HCT116 (cell line): ENCODE data around the gene LRRFIP2. TPM values are rescaled to one million over a fixed set of nuclear protein-coding genes. Genes with fewer than 3 reads are reported as not detected.

ENCODE experiments used
- ATAC-seq: fragments of 200-7000 bp; cut with Tn5 transposase; 2 replicates; pipeline ENCODE4 v1.9.1; 2020; ENCODE audit warnings: mild to moderate bottlenecking, moderate library complexity
- BruUV-seq: library from RNA; stranded (reverse); fragments of 400-500 nt; replicated peaks from 2 replicates; lab custom pipeline; 2021; lab: Mats Ljungman, UMichigan
- CTCF ChIA-PET: fragments of 300-600 bp; sonication (Branson Sonifier 250); formaldehyde crosslinking; loops from one replicate; lab custom pipeline; 2021; ENCODE audit warnings: antibody characterized with exemption; lab: Charles Lee
- POLR2A ChIA-PET: fragments of 300-600, 350-600 bp; sonication (Branson Sonifier 250); formaldehyde crosslinking; loops from one replicate; lab custom pipeline; 2021; ENCODE audit warnings: antibody characterized with exemption; lab: Charles Lee
- RAD21 ChIA-PET, 2 experiments: fragments of 300-600 bp; sonication (Branson Sonifier 250); formaldehyde crosslinking; loops; one replicate each; lab custom pipeline; 2023; ENCODE audit warnings: low total read pairs in 2 of 2; ENCODE audit not compliant: uncharacterized antibody in 2 of 2, unreplicated experiment in 2 of 2, low non-redundant PET in 1 of 2; lab: Charles Lee
- DNase-seq: peaks from one replicate; pipeline ENCODE4 v3.0.0-alpha.2; 2010; ENCODE audit warnings: low read depth, low spot score
- H2AFZ ChIP-seq: fragments of 200-600 bp; shearing (Covaris generic), sonication (generic); 2 replicates; pipeline ENCODE4 v1.6.1; 2017; ENCODE audit warnings: low read depth, mixed run types, mixed read lengths, antibody characterized with exemption, low read length; ENCODE audit not compliant: poor library complexity, severe bottlenecking
- H3K27ac ChIP-seq: 2 replicates; pipeline ENCODE4 v1.5.1; 2012; ENCODE audit warnings: low read depth, low read length
- H3K27me3 ChIP-seq: fragments of 200-600 bp; sonication (generic); 2 replicates; pipeline ENCODE4 v1.6.1; 2016; ENCODE audit warnings: mixed run types, low read length, mixed read lengths; ENCODE audit not compliant: insufficient read depth
- H3K36me3 ChIP-seq, 2 experiments: fragments of 200-500 bp in 1 of 2; fragments of 200-600 bp in 1 of 2; sonication (Bioruptor generic) in 1 of 2; sonication (generic) in 1 of 2; 2 replicates each; pipeline versions ENCODE4 v1.5.1 to v1.6.1; 2014 to 2016; ENCODE audit warnings: low read length in 2 of 2, inconsistent platforms in 1 of 2, mixed read lengths in 1 of 2, mixed run types in 1 of 2; ENCODE audit not compliant: insufficient read depth in 2 of 2, control insufficient read depth in 1 of 2
- H3K4me1 ChIP-seq, 2 experiments: fragments of 200-600 bp in 1 of 2; sonication (generic) in 1 of 2; 2 replicates each; pipeline versions ENCODE4 v1.5.1 to v1.6.1; 2012 to 2017; ENCODE audit warnings: low read length in 2 of 2, inconsistent platforms in 1 of 2, mild to moderate bottlenecking in 1 of 2, mixed read lengths in 1 of 2, mixed run types in 1 of 2, moderate library complexity in 1 of 2; ENCODE audit not compliant: insufficient read depth in 2 of 2, control insufficient read depth in 1 of 2
- H3K4me2 ChIP-seq: fragments of 200-600 bp; sonication (generic); 2 replicates; pipeline ENCODE4 v1.6.1; 2017; ENCODE audit warnings: mixed run types, low read length, mixed read lengths
- H3K4me3 ChIP-seq, 2 experiments: fragments of 200-600 bp in 1 of 2; sonication (generic) in 1 of 2; replicated peaks in 1 of 2; 2 replicates each; pipeline ENCODE4 v1.5.1; 2011 to 2016; ENCODE audit warnings: low read length in 2 of 2, control low read depth in 1 of 2, low read depth in 1 of 2, mild to moderate bottlenecking in 1 of 2, mixed read lengths in 1 of 2, mixed run types in 1 of 2
- H3K79me2 ChIP-seq: fragments of 200-600 bp; sonication (generic); 2 replicates; pipeline ENCODE4 v1.6.1; 2017; ENCODE audit warnings: mild to moderate bottlenecking, mixed run types, low read length, moderate library complexity, mixed read lengths; ENCODE audit not compliant: insufficient read depth
- H3K9ac ChIP-seq: fragments of 200-600 bp; sonication (generic); 2 replicates; pipeline ENCODE4 v1.6.1; 2016; ENCODE audit warnings: low read length, mixed read lengths
- H3K9me2 ChIP-seq: fragments of 200-600 bp; sonication (generic), shearing (Covaris generic); 2 replicates; pipeline ENCODE4 v1.6.1; 2017; ENCODE audit warnings: mixed run types, mild to moderate bottlenecking, moderate library complexity; ENCODE audit not compliant: insufficient read depth
- H3K9me3 ChIP-seq, 2 experiments: fragments of 200-500 bp in 1 of 2; fragments of 200-600 bp in 1 of 2; sonication (Bioruptor generic) in 1 of 2; sonication (generic) in 1 of 2; 2 replicates each; pipeline ENCODE4 v1.6.1; 2014 to 2017; ENCODE audit warnings: low read length in 2 of 2, mixed read lengths in 2 of 2, inconsistent platforms in 1 of 2, low read depth in 1 of 2, mild to moderate bottlenecking in 1 of 2, mixed run types in 1 of 2, moderate library complexity in 1 of 2; ENCODE audit not compliant: control insufficient read depth in 1 of 2, insufficient read depth in 1 of 2
- H4K20me1 ChIP-seq: fragments of 200-600 bp; sonication (generic), shearing (Covaris generic); 2 replicates; pipeline ENCODE4 v1.6.1; 2017; ENCODE audit warnings: mixed run types, mild to moderate bottlenecking, moderate library complexity; ENCODE audit not compliant: insufficient read depth
- ATF3 ChIP-seq: IDR thresholded peaks from 2 replicates; pipeline ENCODE4 v1.6.1; 2012
- CBX3 ChIP-seq: IDR thresholded peaks from 2 replicates; pipeline ENCODE4 v1.6.1; 2012; ENCODE audit warnings: low read depth
- CTCF ChIP-seq, 3 experiments: fragments of 200-600 bp in 1 of 3; sonication (generic) in 1 of 3; IDR thresholded peaks in 2 of 3; conservative IDR thresholded peaks in 1 of 3; 2 replicates each; pipeline ENCODE4 v1.5.1; 2012 to 2017; ENCODE audit warnings: low read depth in 2 of 3, low read length in 2 of 3, antibody characterized with exemption in 1 of 3, borderline replicate concordance in 1 of 3, control low read depth in 1 of 3, mild to moderate bottlenecking in 1 of 3, mixed read lengths in 1 of 3, mixed run types in 1 of 3, moderate library complexity in 1 of 3; ENCODE audit not compliant: insufficient read depth in 1 of 3
- EZH2phosphoT487 ChIP-seq: fragments of 200-600 bp; IDR thresholded peaks from 2 replicates; pipeline ENCODE4 v1.6.1; 2018; ENCODE audit warnings: antibody characterized with exemption, borderline replicate concordance
- FOSL1 ChIP-seq: IDR thresholded peaks from 2 replicates; pipeline ENCODE4 v1.6.1; 2012; ENCODE audit warnings: low read depth
- JUND ChIP-seq: IDR thresholded peaks from 2 replicates; pipeline ENCODE4 v1.6.1; 2012
- POLR2AphosphoS5 ChIP-seq: IDR thresholded peaks from 2 replicates; pipeline ENCODE4 v1.6.1; 2011; ENCODE audit warnings: mild to moderate bottlenecking, low read depth, low read length, moderate library complexity
- RAD21 ChIP-seq: IDR thresholded peaks from 2 replicates; pipeline ENCODE4 v1.6.1; 2012; ENCODE audit warnings: low read depth, mild to moderate bottlenecking
- SIN3A ChIP-seq: IDR thresholded peaks from 2 replicates; pipeline ENCODE4 v1.6.1; 2012; ENCODE audit warnings: low read depth
- SP1 ChIP-seq: IDR thresholded peaks from 2 replicates; pipeline ENCODE4 v1.6.1; 2012; ENCODE audit warnings: low read depth
- SRF ChIP-seq: IDR thresholded peaks from 2 replicates; pipeline ENCODE4 v1.6.1; 2012; ENCODE audit warnings: low read depth
- YY1 ChIP-seq: IDR thresholded peaks from 2 replicates; pipeline ENCODE4 v1.6.1; 2011; ENCODE audit warnings: low read length, low read depth, moderate library complexity, mild to moderate bottlenecking; ENCODE audit not compliant: insufficient replicate concordance; ENCODE audit errors: extremely low read depth
- ZFX ChIP-seq: fragments of 450-650 bp; IDR thresholded peaks from 2 replicates; pipeline ENCODE4 v1.6.1; 2017
- ZNF274 ChIP-seq: fragments of 200-500 bp; sonication (Bioruptor generic); IDR thresholded peaks from 2 replicates; pipeline ENCODE4 v1.6.1; 2014; ENCODE audit warnings: mild to moderate bottlenecking, low read depth, low read length, inconsistent platforms
- intact Hi-C: fragments of 100-400 bp; cut with micrococcal nuclease; formaldehyde crosslinking; loops from 2 replicates; pipeline ENCODE4 v1.10.0; 2022
- total RNA-seq: library from RNA; stranded (reverse); gene quantifications from one replicate; pipeline ENCODE4 v1.2.1, GENCODE V29; 2021; ENCODE audit not compliant: unreplicated experiment
- TF ChIP-seq, protein P1 (sequence below): IDR thresholded peaks from 2 replicates; pipeline ENCODE4 v1.6.1; 2012; ENCODE audit warnings: low read depth
- TF ChIP-seq, protein P2 (sequence below): IDR thresholded peaks from 2 replicates; pipeline ENCODE4 v1.6.1; 2012

Gene LRRFIP2
- total RNA-seq, 1 experiment from 2014 or later, result 27.0 TPM

DNA sequence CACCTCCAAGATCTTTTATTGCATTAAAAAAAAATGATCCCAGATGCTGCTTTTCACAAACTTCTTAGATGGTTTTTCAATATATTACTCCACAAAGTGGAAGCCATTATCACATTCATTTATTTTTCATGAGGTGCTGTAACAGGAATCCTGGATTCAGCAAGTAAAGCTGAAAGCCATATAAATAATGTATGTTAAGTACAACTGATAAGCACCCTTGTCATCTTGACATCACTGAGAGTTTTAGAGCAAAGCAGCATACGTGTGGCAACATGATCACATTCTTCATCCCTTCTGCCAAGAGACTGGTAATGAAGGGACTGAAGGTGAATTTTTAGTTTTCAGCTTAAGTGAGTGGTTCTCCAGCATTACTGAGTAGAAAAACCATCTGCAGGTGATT lies 44.9 kb upstream of the LRRFIP2 start (continued):
- TF ChIP-seq CTCF (IDR thresholded peaks at IDR 0.05 in 2 of 3, conservative IDR thresholded peaks at IDR 0.05 in 1 of 3; ENCODE audit: borderline replicate concordance in 1 of 3, insufficient read depth in 1 of 3, low read depth in 2 of 3, low read length in 2 of 3) (no peak), SIN3A (no peak), SRF (no peak), FOSL1 (no peak), SP1 (no peak), JUND (no peak)
- TF ChIP-seq, all 23 proteins: peak for 0

GRCh38 chr3:37218206-37218605 lies 43.8 kb upstream of the LRRFIP2 start:
- Histone ChIP-seq H3K36me3 (no peaks in the 10 kb centered on the region), H3K9ac (no peak overlapping the region), H3K4me1 (peaks cover 23 to 31% of the 10 kb centered on the region in 2 experiments), H3K27ac (no peak overlapping the region), H3K4me3 (no peak overlapping the region), H3K4me2 (no peak overlapping the region), H3K9me2 (no peaks in the 10 kb centered on the region), H3K79me2 (no peaks in the 10 kb centered on the region), H4K20me1 (0 out of 2 replicates have a peak, but pooled peaks cover 2% of the 10 kb centered on the region), H3K27me3 (no peaks in the 10 kb centered on the region), H2AFZ (no peak overlapping the region), H3K9me3 (no peaks in the 10 kb centered on the region)
- TF ChIP-seq, protein P1, sequence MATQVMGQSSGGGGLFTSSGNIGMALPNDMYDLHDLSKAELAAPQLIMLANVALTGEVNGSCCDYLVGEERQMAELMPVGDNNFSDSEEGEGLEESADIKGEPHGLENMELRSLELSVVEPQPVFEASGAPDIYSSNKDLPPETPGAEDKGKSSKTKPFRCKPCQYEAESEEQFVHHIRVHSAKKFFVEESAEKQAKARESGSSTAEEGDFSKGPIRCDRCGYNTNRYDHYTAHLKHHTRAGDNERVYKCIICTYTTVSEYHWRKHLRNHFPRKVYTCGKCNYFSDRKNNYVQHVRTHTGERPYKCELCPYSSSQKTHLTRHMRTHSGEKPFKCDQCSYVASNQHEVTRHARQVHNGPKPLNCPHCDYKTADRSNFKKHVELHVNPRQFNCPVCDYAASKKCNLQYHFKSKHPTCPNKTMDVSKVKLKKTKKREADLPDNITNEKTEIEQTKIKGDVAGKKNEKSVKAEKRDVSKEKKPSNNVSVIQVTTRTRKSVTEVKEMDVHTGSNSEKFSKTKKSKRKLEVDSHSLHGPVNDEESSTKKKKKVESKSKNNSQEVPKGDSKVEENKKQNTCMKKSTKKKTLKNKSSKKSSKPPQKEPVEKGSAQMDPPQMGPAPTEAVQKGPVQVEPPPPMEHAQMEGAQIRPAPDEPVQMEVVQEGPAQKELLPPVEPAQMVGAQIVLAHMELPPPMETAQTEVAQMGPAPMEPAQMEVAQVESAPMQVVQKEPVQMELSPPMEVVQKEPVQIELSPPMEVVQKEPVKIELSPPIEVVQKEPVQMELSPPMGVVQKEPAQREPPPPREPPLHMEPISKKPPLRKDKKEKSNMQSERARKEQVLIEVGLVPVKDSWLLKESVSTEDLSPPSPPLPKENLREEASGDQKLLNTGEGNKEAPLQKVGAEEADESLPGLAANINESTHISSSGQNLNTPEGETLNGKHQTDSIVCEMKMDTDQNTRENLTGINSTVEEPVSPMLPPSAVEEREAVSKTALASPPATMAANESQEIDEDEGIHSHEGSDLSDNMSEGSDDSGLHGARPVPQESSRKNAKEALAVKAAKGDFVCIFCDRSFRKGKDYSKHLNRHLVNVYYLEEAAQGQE, result no peak
- no peak for TF ChIP-seq ATF3
- TF ChIP-seq YY1, result no peak
- no peak for TF ChIP-seq ZNF274
- TF ChIP-seq RAD21, result no peak
- TF ChIP-seq SRF, result no peak
- no peak for TF ChIP-seq FOSL1
- TF ChIP-seq POLR2AphosphoS5, result no peak
- TF ChIP-seq, protein P2, sequence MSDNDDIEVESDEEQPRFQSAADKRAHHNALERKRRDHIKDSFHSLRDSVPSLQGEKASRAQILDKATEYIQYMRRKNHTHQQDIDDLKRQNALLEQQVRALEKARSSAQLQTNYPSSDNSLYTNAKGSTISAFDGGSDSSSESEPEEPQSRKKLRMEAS, result no peak
- no peak for TF ChIP-seq ZFX
- no peak for TF ChIP-seq CBX3
- TF ChIP-seq EZH2phosphoT487, result no peak
- no peak for TF ChIP-seq CTCF (IDR thresholded peaks at IDR 0.05 in 2 of 3, conservative IDR thresholded peaks at IDR 0.05 in 1 of 3; ENCODE audit: borderline replicate concordance in 1 of 3, insufficient read depth in 1 of 3, low read depth in 2 of 3, low read length in 2 of 3)
- RAD21 ChIA-PET, result no interaction called here
- no peak for ATAC-seq
- intact Hi-C loops, result loop anchor here (10.0 kb wide), 1 partner anchor 223 kb away; the partner anchor contains the start of genes EPM2AIP1 and MLH1
- CTCF ChIA-PET, result no interaction called here
- no peak for DNase-seq
- POLR2A ChIA-PET, result no interaction called here
- no TSS peak for BruUV-seq
